Peyer's patch (tissue), 4 donors: ENCODE measurements around the gene IGFN1. TPM values are rescaled to one million over a fixed set of nuclear protein-coding genes. Genes with fewer than 3 reads are reported as not detected.

Experiments
- DNase-seq, 3 donors: peaks; one replicate each; pipeline ENCODE4 v3.0.0-alpha.2; 2017 to 2019
- H3K27ac ChIP-seq, 4 donors: fragments of 200-600 bp; sonication (generic); one replicate each; pipeline ENCODE4 v1.5.1; 2016 to 2019
- H3K27me3 ChIP-seq, 2 donors: fragments of 200-600 bp; sonication (generic); one replicate each; pipeline ENCODE4 v1.5.1; 2019
- H3K36me3 ChIP-seq, 3 donors: fragments of 200-600 bp; sonication (generic); one replicate each; pipeline ENCODE4 v1.5.1; 2016 to 2019
- H3K4me1 ChIP-seq, 4 donors: fragments of 200-600 bp; sonication (generic); one replicate each; pipeline ENCODE4 v1.5.1; 2016 to 2019
- H3K4me3 ChIP-seq, 4 donors: fragments of 200-600 bp; sonication (generic); 1 replicate in 3 of 4; 2 replicates in 1 of 4; pipeline ENCODE4 v1.5.1; 2016 to 2019; ENCODE audit warnings: mild to moderate bottlenecking in 1 of 4
- H3K9me3 ChIP-seq, 4 donors: fragments of 200-600 bp; sonication (generic); one replicate each; pipeline ENCODE4 v1.5.1; 2016 to 2019; ENCODE audit warnings: mild to moderate bottlenecking in 1 of 4
- POLR2A ChIP-seq, 2 donors: fragments of 450-650 bp; IDR thresholded peaks; one replicate each; pipeline ENCODE4 v1.5.1; 2017; ENCODE audit warnings: antibody characterized with exemption in 2 of 2, mild to moderate bottlenecking in 2 of 2, moderate library complexity in 2 of 2
- total RNA-seq, 4 donors: library from RNA; depleted of rRNA; stranded (reverse); fragments of >200 nt; gene quantifications; one replicate each; pipeline ENCODE4 v1.1.0, GENCODE V29; 2016
- TF ChIP-seq, protein P1 (sequence below), 6 experiments: fragments of 450-650 bp in 4 of 6; fragments of 200-600 bp in 2 of 6; sonication (generic) in 1 of 6; IDR thresholded peaks; one replicate each; pipeline ENCODE4 v1.5.1; 2017 to 2019; ENCODE audit warnings: antibody characterized with exemption in 6 of 6, mild to moderate bottlenecking in 3 of 6, moderate library complexity in 1 of 6

Gene IGFN1
- total RNA-seq, 4 donors from 2014 or later, result not detected

DNA sequence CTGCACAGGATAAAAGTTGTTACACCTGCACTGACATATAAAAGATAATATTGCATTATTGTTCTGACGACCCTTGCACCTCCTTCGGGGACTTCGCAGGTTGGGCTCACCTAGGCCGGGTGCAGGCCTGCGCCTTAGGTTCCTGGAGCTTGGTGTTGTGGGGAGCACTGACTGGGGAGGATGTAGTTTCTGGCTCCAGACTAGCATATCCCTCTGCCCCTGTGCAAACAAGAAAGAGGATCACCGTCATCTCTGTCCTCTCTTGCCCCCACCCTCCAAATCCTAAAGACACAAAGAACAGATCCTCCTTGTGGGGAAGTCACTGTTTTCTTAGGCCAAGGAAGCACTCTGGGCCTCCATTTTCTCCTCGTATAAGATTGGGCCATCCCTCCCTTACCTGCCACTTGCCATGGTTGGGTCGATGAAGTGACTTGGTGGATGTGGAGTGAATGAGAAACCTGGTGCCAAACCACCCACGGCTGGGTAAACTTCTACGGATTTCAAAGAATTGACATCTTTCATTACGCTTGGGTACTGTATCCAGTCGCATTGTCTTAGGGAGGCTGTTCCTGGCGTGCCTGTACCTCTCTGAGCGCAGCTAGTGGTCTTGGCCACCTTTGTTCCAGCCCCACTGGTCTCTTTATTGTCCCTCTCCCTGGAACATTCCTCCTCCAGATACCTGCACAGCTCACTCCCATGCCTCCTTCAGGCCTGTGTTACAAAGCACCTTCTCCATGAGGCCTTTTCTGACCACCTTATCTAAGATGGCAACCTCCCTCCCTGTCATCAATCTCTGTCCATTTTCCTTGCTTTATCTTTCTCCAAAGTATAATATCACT lies 58.3 kb downstream of the IGFN1 start:
- Histone ChIP-seq H3K4me1 (no peaks in the 10 kb centered on the region), H3K27ac (no peak overlapping the region), H3K36me3 (no peaks in the 10 kb centered on the region), H3K27me3 (no peaks in the 10 kb centered on the region), H3K9me3 (no peaks in the 10 kb centered on the region), H3K4me3 (no peak overlapping the region)
- no peak for DNase-seq
- TF ChIP-seq, protein P1, sequence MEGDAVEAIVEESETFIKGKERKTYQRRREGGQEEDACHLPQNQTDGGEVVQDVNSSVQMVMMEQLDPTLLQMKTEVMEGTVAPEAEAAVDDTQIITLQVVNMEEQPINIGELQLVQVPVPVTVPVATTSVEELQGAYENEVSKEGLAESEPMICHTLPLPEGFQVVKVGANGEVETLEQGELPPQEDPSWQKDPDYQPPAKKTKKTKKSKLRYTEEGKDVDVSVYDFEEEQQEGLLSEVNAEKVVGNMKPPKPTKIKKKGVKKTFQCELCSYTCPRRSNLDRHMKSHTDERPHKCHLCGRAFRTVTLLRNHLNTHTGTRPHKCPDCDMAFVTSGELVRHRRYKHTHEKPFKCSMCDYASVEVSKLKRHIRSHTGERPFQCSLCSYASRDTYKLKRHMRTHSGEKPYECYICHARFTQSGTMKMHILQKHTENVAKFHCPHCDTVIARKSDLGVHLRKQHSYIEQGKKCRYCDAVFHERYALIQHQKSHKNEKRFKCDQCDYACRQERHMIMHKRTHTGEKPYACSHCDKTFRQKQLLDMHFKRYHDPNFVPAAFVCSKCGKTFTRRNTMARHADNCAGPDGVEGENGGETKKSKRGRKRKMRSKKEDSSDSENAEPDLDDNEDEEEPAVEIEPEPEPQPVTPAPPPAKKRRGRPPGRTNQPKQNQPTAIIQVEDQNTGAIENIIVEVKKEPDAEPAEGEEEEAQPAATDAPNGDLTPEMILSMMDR (IDR thresholded peaks at IDR 0.05), result no peak
- no peak for TF ChIP-seq POLR2A (IDR thresholded peaks at IDR 0.05)

DNA sequence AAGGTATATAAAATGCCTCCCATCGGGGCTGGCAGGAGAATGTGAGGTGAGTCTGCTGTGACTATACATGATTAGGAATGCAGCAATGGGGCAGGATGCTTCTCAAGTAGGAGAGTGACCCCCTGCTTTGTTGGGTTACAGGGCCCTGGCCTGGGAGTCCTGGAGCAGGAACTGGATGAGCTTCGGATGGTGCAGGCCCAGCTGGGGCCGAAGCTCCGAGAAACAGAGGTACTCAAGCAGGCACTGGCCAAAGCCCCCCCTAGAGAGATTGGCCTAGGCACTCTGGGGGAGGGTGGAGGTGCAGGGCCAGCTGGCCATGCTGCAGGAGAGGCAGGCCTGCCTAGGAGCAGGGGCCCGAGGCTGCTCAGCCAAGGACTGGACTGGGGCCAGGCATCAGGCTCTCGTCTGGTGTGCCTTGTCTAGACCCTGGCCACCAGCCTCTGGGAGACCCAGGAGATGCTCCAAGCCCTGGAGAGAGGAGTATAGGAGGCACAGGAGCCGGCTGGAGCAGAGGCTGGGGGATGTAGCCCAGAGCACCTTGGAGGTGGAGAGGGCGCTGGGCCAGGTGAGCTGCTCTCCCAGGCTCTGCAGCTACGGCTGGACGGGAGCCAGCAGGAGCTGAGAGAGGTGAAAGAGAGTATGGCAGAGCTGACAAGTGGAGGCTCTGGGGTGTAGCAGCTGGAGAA lies 59.8 kb downstream of the IGFN1 start:
- Histone ChIP-seq H3K9me3 (no peaks in the 10 kb centered on the region), H3K36me3 (no peaks in the 10 kb centered on the region), H3K27ac (no peak overlapping the region), H3K27me3 (no peaks in the 10 kb centered on the region), H3K4me3 (no peak overlapping the region), H3K4me1 (no peaks in the 10 kb centered on the region)
- TF ChIP-seq, protein P1 (IDR thresholded peaks at IDR 0.05), result no peak
- no peak for TF ChIP-seq POLR2A (IDR thresholded peaks at IDR 0.05)
- no peak for DNase-seq

DNA sequence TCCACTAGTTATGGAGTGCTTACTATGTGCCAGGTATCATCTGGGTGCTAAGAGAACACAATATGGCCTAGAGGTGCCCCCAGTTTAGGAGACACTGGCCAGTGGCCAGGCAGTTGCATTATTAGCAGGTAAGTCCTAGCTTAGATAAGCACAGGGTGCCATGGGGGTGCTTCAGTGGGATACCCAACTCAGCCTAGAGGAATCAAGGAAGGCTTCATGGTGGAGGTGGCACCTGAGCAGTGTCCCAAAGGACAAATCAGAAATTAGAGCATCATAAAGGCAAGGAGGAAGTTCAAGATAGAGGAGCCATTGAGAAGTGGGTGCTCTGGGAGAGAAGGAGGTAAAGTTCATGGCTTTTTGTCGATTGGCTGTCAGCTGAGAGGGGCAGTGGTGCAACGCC lies 60.8 kb downstream of the IGFN1 start:
- H3K27me3 ChIP-seq, result no peaks in the 10 kb centered on the region
- DNase-seq, result no peak
- no peaks in the 10 kb centered on the region for H3K9me3 ChIP-seq
- no peak overlapping the region for H3K4me3 ChIP-seq
- no peak overlapping the region for H3K27ac ChIP-seq
- no peaks in the 10 kb centered on the region for H3K36me3 ChIP-seq
- no peaks in the 10 kb centered on the region for H3K4me1 ChIP-seq
- no peak for TF ChIP-seq POLR2A (IDR thresholded peaks at IDR 0.05)
- TF ChIP-seq, protein P1 (IDR thresholded peaks at IDR 0.05), result no peak

DNA sequence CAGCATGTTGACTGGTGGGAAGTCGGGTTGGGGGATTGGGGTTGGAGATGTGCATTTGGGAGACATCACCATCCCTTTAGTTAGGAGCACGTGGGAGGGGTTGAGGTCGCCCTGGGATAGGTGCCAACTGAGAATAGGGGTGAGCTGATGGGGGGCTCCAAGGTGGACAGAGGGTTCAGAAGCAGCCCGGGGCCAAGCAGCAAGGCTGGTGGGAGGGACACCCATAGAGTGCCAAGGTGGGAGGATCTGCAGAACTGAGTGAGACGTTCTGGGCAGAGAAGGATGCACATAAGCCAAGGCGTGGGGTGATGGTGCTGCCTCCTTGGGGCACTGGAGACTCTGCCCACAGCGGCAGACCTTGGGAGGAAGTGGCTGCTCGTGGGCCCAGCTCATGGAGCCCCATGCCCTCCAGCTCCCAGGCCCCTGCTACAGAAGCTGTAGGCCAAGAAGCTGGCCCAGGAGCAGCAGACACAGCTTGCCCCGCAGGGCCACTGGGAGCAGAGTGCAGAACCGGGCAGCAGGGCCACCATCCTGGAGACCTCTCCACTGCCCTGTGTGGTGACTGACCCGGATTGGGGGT lies 61.3 kb downstream of the IGFN1 start:
- no peak overlapping the region for H3K4me3 ChIP-seq
- H3K27me3 ChIP-seq, result no peaks in the 10 kb centered on the region
- no peaks in the 10 kb centered on the region for H3K4me1 ChIP-seq

DNA sequence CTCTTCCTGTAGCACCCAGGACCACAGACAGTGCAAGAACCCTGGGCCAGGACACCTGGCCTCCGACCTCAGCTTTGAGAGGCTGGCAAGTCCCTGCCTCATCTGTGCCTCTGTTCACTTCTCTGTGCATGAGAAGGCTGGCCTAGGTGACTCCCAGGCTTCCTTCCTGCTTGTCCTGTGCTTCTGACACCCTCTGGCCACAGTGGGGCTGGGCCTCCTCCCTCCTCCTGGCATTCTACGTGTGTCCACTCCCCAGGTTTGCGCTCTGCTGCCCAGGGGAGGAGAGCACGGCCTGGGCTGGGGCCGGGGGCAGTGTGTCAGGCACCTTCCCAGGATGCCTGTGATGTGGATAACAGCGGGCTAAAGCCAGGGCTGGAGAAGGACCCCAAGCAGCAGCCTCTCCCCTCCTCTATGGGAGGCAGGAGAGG lies 62.3 kb downstream of the IGFN1 start:
- no peak for DNase-seq
- no peaks in the 10 kb centered on the region for H3K4me1 ChIP-seq

More for the DNA sequence above, 61.3 kb downstream of the IGFN1 start:
- no peak overlapping the region for H3K27ac ChIP-seq
- no peaks in the 10 kb centered on the region for H3K36me3 ChIP-seq
- no peak for DNase-seq
- no peak for TF ChIP-seq POLR2A (IDR thresholded peaks at IDR 0.05)
- TF ChIP-seq, protein P1 (IDR thresholded peaks at IDR 0.05), result no peak
- H3K9me3 ChIP-seq, result no peaks in the 10 kb centered on the region

More for the DNA sequence above, 62.3 kb downstream of the IGFN1 start:
- no peaks in the 10 kb centered on the region for H3K27me3 ChIP-seq
- no peak for TF ChIP-seq POLR2A (IDR thresholded peaks at IDR 0.05)
- TF ChIP-seq, protein P1 (IDR thresholded peaks at IDR 0.05), result no peak
- H3K4me3 ChIP-seq, result no peak overlapping the region
- H3K36me3 ChIP-seq, result no peaks in the 10 kb centered on the region
- H3K27ac ChIP-seq, result no peak overlapping the region
- H3K9me3 ChIP-seq, result no peaks in the 10 kb centered on the region
